Epithelial cell of proximal tubule (primary cell): ENCODE results near the gene RSF1. TPM values are rescaled to one million over a fixed set of nuclear protein-coding genes. Genes with fewer than 3 reads are reported as not detected.
"Not testable (repeated sequence)": the region's sequence is repeated elsewhere in the genome, so short reads cannot be mapped to it uniquely, and the experiment has no call there.

Experiments
- DNase-seq: peaks from one replicate; pipeline ENCODE4 v3.0.0-alpha.2; 2011; ENCODE audit warnings: low read depth
- H3K4me3 ChIP-seq: 2 replicates; pipeline ENCODE4 v1.5.1; 2011; ENCODE audit warnings: low read depth, mild to moderate bottlenecking, low read length
- total RNA-seq: library from RNA; depleted of rRNA; stranded (reverse); fragments of >200 nt; gene quantifications from 2 replicates; pipeline ENCODE4 v1.2.3, GENCODE V29; 2015
- TF ChIP-seq, protein P1 (sequence below): conservative IDR thresholded peaks from 2 replicates; pipeline ENCODE4 v1.5.1; 2012; ENCODE audit warnings: low read depth, mild to moderate bottlenecking, low read length

The RSF1 gene
- total RNA-seq, 1 donor from 2014 or later: 46.7 TPM

- TF ChIP-seq, protein P1, sequence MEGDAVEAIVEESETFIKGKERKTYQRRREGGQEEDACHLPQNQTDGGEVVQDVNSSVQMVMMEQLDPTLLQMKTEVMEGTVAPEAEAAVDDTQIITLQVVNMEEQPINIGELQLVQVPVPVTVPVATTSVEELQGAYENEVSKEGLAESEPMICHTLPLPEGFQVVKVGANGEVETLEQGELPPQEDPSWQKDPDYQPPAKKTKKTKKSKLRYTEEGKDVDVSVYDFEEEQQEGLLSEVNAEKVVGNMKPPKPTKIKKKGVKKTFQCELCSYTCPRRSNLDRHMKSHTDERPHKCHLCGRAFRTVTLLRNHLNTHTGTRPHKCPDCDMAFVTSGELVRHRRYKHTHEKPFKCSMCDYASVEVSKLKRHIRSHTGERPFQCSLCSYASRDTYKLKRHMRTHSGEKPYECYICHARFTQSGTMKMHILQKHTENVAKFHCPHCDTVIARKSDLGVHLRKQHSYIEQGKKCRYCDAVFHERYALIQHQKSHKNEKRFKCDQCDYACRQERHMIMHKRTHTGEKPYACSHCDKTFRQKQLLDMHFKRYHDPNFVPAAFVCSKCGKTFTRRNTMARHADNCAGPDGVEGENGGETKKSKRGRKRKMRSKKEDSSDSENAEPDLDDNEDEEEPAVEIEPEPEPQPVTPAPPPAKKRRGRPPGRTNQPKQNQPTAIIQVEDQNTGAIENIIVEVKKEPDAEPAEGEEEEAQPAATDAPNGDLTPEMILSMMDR: no peak
- no peak for DNase-seq
- no peak overlapping the region for H3K4me3 ChIP-seq
Observed at GRCh38 chr11:77851503-77851902, 31.0 kb upstream of the RSF1 start.

DNA sequence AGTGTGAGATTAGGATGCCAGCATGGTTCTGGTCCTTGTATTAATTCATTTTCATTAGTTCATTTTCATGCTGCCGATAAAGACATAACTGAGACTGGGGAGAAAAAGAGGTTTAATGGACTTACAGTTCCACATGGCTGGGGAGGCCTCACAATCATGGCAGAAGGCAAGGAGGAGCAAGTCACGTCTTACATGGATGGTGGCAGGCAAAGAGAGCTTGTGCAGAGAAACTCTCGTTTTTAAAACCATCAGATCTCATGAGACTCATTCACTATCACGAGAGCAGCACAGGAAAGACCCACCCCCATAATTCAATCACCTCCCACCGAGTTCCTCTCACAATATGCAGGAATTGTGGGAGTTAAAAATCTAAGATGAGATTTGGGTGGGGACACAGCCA is 23.2 kb upstream of the RSF1 start:
- not testable (repeated sequence) for DNase-seq

GRCh38 chr11:77842441-77843121 is 22.1 kb upstream of the RSF1 start:
- DNase-seq: no peak

More for the DNA sequence above, 23.2 kb upstream of the RSF1 start:
- not testable (repeated sequence) for H3K4me3 ChIP-seq

GRCh38 chr11:77833302-77833701 is 12.8 kb upstream of the RSF1 start:
- no peak overlapping the region for H3K4me3 ChIP-seq
- no peak for DNase-seq
- TF ChIP-seq, protein P1: no peak

More at GRCh38 chr11:77842441-77843121, 22.1 kb upstream of the RSF1 start:
- TF ChIP-seq, protein P1: no peak
- no peak overlapping the region for H3K4me3 ChIP-seq

DNA sequence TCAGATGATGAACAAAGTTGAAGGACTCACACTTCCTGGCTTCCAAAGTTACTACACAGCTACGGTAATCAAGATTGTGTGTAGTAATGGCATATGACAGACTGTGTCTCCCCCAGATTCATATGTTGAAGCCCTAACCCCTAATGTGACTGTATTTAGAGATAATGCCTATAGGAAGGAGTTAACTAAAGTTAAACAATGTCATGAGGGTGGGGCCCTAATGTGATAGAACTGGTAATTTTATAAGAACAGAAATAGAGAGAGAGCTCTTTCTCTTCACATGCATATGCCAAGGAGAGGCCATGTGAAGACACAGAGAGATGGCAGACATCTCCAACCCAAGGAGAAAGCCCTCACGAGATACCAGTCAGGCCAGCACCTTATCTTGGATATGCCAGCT is 8.4 kb upstream of the RSF1 start:
- TF ChIP-seq, protein P1: no peak
- no peak overlapping the region for H3K4me3 ChIP-seq
- no peak for DNase-seq

- no peak for DNase-seq
- TF ChIP-seq, protein P1: no peak
Observed at GRCh38 chr11:77823775-77824174, 3.3 kb upstream of the RSF1 start.

GRCh38 chr11:77822126-77822525 is 1.6 kb upstream of the RSF1 start:
- not testable (repeated sequence) for DNase-seq
- peak overlapping the region; percentile 81 for H3K4me3 ChIP-seq

More at GRCh38 chr11:77823775-77824174, 3.3 kb upstream of the RSF1 start:
- no peak overlapping the region for H3K4me3 ChIP-seq

- no peak for DNase-seq
- TF ChIP-seq, protein P1: no peak
Observed at GRCh38 chr11:77821349-77821851, 878 bp upstream of the RSF1 start.

More at GRCh38 chr11:77821349-77821851, 878 bp upstream of the RSF1 start:
- H3K4me3 ChIP-seq: peak overlapping the region; percentile 81
